Neural crest cell (in vitro differentiated cells): ENCODE measurements around the gene PLCB1. TPM values are rescaled to one million over a fixed set of nuclear protein-coding genes. Genes with fewer than 3 reads are reported as not detected.

Source experiments
- DNase-seq: peaks from one replicate; pipeline ENCODE4 v3.0.0; 2021; ENCODE audit warnings: low read depth, mixed read lengths, low spot score
- H3K27ac Mint-ChIP-seq: one replicate; pipeline ENCODE4 v1.8.0; 2021; ENCODE audit warnings: mild to moderate bottlenecking, mixed read lengths; ENCODE audit not compliant: unreplicated experiment
- H3K27me3 Mint-ChIP-seq: 2 replicates; pipeline ENCODE4 v1.8.0; 2021; ENCODE audit warnings: low read depth, mild to moderate bottlenecking, mixed read lengths
- H3K36me3 Mint-ChIP-seq: 2 replicates; pipeline ENCODE4 v1.8.0; 2021; ENCODE audit warnings: low read depth, mild to moderate bottlenecking, mixed read lengths
- H3K4me1 Mint-ChIP-seq: 2 replicates; pipeline ENCODE4 v1.8.0; 2021; ENCODE audit warnings: mixed read lengths
- H3K4me3 Mint-ChIP-seq: one replicate; pipeline ENCODE4 v1.8.0; 2021; ENCODE audit warnings: mild to moderate bottlenecking, mixed read lengths
- H3K9me3 Mint-ChIP-seq: 2 replicates; pipeline ENCODE4 v1.8.0; 2021; ENCODE audit warnings: mixed read lengths
- CTCF ChIP-seq: fragments of 200-600 bp; sonication (generic); conservative IDR thresholded peaks from 2 replicates; pipeline ENCODE4 v1.5.0; 2021; ENCODE audit warnings: antibody characterized with exemption, mild to moderate bottlenecking
- total RNA-seq: library from RNA; stranded (reverse); gene quantifications from 2 replicates; pipeline ENCODE4 v1.2.1, GENCODE V29; 2021

The PLCB1 gene
- total RNA-seq, 1 donor from 2014 or later: 13.7 TPM

GRCh38 chr20:8196096-8196495, 64.0 kb downstream of the PLCB1 start:
- no peak overlapping the region for H3K27ac Mint-ChIP-seq
- H3K27me3 Mint-ChIP-seq: no peaks in the 10 kb centered on the region
- no peaks in the 10 kb centered on the region for H3K4me1 Mint-ChIP-seq
- H3K9me3 Mint-ChIP-seq: peaks cover 8% of the 10 kb centered on the region
- H3K4me3 Mint-ChIP-seq: no peak overlapping the region
- no peak for TF ChIP-seq CTCF
- DNase-seq: no peak
- H3K36me3 Mint-ChIP-seq: peaks cover 6% of the 10 kb centered on the region

GRCh38 chr20:8200220-8200619, 68.2 kb downstream of the PLCB1 start:
- H3K9me3 Mint-ChIP-seq: no peaks in the 10 kb centered on the region
- no peak for DNase-seq
- H3K4me3 Mint-ChIP-seq: no peak overlapping the region
- H3K36me3 Mint-ChIP-seq: no peaks in the 10 kb centered on the region
- H3K27me3 Mint-ChIP-seq: no peaks in the 10 kb centered on the region
- no peak for TF ChIP-seq CTCF
- H3K4me1 Mint-ChIP-seq: no peaks in the 10 kb centered on the region
- no peak overlapping the region for H3K27ac Mint-ChIP-seq

GRCh38 chr20:8203366-8203765, 71.3 kb downstream of the PLCB1 start:
- peaks cover 5% of the 10 kb centered on the region for H3K4me1 Mint-ChIP-seq
- DNase-seq: no peak
- H3K9me3 Mint-ChIP-seq: no peaks in the 10 kb centered on the region
- H3K4me3 Mint-ChIP-seq: no peak overlapping the region
- no peaks in the 10 kb centered on the region for H3K27me3 Mint-ChIP-seq
- H3K36me3 Mint-ChIP-seq: no peaks in the 10 kb centered on the region
- no peak overlapping the region for H3K27ac Mint-ChIP-seq
- TF ChIP-seq CTCF: no peak

- no peak for DNase-seq
- Mint-ChIP-seq H3K4me3 (no peak overlapping the region), H3K4me1 (peaks cover 14% of the 10 kb centered on the region), H3K36me3 (no peaks in the 10 kb centered on the region), H3K9me3 (no peaks in the 10 kb centered on the region), H3K27me3 (no peaks in the 10 kb centered on the region), H3K27ac (no peak overlapping the region)
- no peak for TF ChIP-seq CTCF
Measured at GRCh38 chr20:8205996-8206395, 73.9 kb downstream of the PLCB1 start.

- no peak overlapping the region for H3K27ac Mint-ChIP-seq
- DNase-seq: no peak
- H3K36me3 Mint-ChIP-seq: no peaks in the 10 kb centered on the region
- H3K27me3 Mint-ChIP-seq: no peaks in the 10 kb centered on the region
- no peak overlapping the region for H3K4me3 Mint-ChIP-seq
- TF ChIP-seq CTCF: no peak
- no peaks in the 10 kb centered on the region for H3K9me3 Mint-ChIP-seq
- peaks cover 14% of the 10 kb centered on the region for H3K4me1 Mint-ChIP-seq
Measured at GRCh38 chr20:8208226-8208625, 76.2 kb downstream of the PLCB1 start.

GRCh38 chr20:8209061-8209460, 77.0 kb downstream of the PLCB1 start:
- Mint-ChIP-seq H3K4me1 (peaks cover 15% of the 10 kb centered on the region), H3K9me3 (no peaks in the 10 kb centered on the region), H3K27ac (no peak overlapping the region), H3K4me3 (no peak overlapping the region), H3K36me3 (no peaks in the 10 kb centered on the region), H3K27me3 (no peaks in the 10 kb centered on the region)
- no peak for DNase-seq
- no peak for TF ChIP-seq CTCF
